NOMO-1 treated with DMSO at 0.1 percent for 48 hours (cell line): ENCODE results near the gene BCL2L13.
A peak's percentile ranks its signal among the peaks of the same experiment; 100 is the strongest.
"Not testable (repeated sequence)": the region's sequence is repeated elsewhere in the genome, so short reads cannot be mapped to it uniquely, and the experiment has no call there.

Source experiments
- DNase-seq: peaks from one replicate; lab custom pipeline; 2025; ENCODE audit not compliant: unreplicated experiment; lab: John Stamatoyannopoulos, UW

The BCL2L13 gene

DNA sequence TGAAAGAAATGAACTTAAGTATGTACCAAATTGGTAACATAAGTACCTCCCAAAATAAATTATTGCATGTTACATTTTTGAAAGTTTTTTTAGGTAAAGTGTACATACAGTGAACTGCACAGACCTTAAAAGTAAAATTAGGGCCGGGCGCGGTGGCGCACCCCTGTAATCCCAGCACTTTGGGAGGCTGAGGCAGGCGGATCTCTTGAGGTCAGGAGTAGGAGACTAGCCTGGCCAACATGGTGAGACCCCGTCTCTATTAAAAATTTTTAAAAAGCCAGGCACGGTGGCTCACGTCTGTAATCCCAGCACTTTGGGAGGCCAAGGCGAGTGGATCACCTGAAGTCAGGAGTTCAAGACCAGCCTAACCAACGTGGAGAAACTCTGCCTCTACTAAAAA lies 1.7 kb upstream of the BCL2L13 start:
- DNase-seq = not testable (repeated sequence)

DNA sequence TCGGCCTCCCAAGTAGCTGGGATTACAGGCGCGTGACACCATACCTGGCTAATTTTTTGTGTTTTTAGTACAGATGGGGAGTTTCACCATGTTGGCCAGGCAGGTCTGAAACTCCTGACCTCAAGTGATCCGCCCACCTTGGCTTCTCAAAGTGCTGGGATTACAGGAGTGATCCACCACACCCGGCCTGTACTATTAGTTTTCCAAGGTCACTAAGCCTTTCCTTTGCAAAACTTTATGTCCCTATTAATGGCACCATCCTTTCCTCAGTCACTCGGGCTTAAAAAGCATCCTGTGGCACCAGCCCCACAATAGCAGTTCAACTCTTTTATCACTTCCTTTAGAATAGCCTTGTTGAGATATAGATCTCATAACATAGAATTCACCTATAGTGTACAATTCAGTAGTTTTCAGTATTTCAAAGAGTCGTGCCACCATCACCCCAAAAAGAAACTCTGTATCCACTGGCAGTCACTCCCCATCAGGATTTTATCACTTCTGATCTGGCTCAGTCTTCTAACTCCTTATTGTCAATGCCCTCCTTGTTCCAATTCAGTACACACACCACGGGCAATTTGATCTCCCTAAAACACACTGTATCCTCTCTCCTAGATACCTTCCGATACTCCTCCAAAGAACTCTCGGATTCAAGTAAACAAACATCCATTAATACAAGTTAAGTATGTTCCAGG lies 921 bp upstream of the BCL2L13 start:
- DNase-seq = peak; percentile 39

DNA sequence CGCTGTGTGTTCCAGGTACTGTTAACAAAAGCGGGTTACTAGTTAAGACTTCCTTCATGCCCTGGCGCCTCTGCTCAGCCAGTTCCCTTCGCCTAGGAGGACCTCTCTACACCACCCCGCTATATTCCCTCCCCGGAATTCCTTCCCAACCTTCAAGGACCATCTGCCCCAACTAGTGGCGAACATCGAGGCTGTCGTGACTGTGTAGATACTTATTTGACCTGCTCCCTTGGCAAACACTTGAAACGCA lies 450 bp upstream of the BCL2L13 start:
- no peak for DNase-seq

DNA sequence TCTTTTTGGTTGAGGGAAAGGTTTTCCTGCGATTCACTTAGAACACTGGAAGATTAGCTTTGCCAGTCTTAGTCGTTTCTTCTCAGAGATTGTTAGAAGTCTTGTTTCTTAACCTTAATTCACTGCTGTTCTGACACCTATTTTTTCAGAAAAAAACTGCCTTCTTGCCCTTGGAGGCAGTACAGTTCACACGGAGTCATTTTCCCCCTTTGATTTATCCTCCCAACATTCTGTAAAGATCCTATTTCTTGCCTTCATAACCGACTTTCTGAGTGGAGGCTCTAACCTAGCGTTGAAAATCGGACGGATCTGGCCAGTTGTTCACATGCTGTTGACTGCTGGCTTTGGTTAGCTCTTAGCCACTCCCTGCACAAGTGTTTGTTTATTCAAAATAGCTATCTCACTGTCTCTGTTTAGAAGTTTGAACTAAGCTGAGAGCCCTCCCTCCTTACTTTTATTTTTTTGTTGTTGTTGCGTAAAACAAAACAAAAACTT lies 737 bp downstream of the BCL2L13 start:
- peak; percentile 31 for DNase-seq

DNA sequence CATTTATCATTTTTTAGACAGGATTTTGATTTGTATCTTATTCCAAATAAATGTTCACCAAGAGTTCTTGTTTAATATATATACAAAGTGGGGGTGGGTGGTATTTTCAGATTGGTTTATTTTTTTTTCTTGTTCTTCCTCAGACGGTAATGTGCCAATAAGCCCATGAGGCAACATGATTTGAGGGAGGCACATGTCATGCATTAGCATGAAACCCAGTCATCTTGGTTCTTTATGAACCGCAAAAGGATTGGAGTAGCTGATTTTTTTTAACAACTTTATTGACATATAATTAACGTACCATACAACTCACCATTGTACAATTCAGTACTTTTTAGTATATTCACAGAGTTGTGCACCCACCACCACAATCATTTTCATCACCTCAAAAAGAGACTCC lies 2.7 kb downstream of the BCL2L13 start:
- DNase-seq = no peak

DNA sequence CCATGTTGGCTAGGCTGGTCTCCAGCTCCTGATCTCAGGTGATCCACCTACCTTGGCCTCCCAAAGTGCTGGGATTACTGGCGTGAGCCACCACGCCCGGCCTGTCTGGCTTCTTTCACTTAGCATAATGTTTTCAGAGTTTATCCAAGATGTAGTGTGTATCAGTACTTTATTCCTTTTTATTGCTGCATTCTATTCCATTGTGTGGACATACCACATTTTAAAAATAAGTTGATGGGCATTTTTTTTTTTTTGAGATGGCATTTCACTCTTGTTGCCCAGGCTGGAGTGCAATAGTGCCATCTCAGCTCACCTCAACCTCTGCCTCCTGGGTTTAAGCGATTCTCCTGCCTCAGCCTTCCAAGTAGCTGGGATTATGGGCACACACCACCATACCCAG lies 3.8 kb downstream of the BCL2L13 start:
- DNase-seq = not testable (repeated sequence)

DNA sequence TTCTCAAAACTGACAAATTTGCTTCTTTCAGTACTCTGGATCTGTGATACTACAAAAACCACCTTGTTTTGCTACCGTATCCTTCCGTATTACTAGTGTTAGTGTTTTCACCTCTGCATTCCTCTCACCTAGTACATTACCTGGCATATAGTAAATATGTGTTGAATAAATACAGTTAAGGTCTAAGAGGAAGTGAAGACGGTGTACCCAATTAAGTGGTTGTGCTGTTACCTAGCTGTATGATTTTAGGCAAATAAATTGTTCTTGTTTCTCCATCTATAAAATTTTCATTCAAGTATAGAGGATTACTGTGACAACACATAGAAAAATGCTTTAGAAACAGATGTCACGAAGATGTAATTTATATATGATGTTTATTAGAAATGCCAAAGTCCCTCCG lies 8.9 kb downstream of the BCL2L13 start:
- DNase-seq = no peak

DNA sequence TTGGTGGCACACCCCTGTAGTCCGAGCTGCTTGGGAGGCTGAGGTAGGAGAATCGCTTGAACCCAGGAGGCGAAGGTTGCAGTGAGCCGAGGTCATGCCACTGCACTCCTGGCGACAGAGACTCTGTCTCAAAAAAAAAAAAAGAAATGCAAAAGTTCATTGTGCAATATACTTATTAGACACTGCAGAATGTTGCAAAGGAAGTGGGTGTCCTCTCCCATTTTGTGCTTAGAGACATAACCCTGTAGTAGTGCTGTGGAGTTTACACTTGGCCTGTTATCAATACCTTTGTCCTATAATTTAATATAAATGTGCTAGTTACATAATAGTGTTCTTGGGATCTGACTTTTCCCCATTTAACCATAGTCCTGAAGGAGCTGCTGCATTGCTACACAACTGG lies 9.4 kb downstream of the BCL2L13 start:
- DNase-seq = peak; percentile 65

DNA sequence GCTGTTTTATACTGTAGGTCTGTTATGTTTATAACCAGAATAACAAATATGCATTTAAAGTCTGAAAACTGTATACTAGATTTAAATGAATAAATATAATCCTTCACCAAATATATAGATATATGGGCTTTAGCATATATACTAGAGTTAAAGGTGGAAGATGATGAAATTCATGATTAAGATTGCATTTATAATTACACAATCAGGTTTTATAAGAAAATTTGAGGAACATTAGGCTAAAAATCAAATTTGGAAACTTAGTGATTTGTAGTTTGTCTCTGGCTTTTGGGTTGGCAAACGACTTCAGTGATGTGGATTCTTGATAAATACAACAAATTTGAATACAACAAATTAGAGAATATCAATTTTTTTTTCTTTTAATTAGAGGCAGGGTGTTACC lies 10.0 kb downstream of the BCL2L13 start:
- DNase-seq = peak; percentile 55

DNA sequence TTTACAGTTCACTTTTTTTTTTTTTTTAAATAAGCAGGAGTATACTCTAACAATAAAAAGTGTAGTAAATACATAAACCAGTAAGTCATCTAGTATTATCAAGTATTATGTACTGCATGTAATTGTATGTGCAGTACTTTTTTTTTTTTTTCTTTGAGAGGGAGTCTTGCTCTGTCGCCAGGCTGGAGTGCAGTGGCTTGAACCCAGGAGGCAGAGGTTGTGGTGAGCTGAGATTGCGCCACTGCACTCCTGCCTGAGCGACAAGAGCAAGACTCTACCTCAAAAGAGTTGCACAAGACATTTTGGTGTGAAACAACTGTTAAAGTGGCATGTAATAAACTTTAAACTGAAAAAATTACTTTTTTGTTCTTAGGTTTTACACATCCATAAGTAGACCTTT lies 16.7 kb downstream of the BCL2L13 start:
- peak; percentile 86 for DNase-seq

DNA sequence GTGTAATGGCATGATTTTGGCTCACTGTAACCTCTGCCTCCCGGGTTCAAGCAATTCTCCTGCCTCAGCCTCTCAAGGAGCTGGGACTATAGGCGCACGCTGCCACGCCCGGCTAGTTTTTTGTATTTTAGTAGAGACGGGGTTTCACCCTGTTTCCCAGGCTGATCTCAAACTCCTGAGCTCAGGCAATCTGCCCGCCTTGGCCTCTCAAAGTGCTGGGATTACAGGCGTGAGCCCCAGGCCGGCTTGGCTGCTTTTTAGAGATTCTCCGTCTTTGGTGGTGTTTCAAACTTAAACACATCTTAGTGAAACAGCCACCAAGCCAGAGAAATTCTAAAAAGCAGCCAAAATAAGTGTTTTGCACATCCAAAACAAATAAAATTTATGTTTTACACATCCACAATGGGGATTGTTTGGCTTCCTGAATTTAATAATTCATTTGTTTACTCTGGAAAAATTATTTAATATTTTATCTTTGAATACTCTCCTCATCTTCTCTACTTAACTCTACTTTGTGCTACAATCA lies 18.4 kb downstream of the BCL2L13 start:
- no peak for DNase-seq

DNA sequence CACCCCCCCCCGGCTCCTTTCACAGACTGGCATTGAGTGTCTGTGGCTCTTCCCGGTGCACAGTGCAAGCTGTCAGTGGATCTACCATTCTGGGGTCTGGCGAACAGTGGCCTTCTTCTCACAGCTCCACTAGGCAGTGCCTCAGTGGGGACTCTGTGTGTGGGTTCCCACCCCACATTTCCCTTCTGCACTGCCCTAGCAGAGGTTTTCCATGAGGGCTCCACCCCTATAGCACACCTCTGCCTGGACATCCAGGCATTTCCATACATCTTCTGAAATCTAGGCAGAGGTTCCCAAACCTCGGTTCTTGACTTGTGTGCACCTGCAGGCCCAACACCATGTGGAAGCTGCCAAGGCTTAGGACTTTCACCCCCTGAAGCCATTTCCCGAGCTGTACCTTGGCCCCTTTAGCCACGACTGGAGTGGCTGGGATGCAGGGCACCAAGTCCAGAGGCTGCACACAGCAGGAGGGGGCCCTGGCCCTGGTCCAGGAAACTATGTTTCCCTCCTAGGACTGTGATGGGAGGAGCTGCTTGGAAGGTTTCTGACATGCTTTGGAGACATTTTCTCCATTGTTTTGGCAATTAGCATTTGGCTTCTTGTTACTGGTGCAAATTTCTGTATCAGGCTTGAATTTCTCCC lies 26.0 kb downstream of the BCL2L13 start:
- no peak for DNase-seq

DNA sequence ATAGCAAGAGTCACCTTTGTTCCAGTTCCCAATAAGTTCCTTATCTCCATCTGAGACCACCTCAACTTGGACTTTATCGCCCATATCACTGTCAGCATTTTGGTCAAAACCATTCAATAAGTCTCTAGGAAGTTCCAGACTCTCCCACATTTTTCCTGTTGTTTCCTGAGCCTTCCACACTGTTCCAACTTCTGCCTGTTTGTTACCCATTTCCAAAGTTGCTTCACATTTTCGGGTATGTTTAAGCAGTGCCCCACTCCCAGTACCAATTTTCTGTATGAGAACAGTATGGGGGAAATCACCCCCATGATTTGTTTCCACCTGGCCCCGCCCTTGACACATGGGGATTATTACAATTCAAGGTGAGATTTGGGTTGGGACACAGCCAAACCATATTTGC lies 26.7 kb downstream of the BCL2L13 start:
- no peak for DNase-seq

DNA sequence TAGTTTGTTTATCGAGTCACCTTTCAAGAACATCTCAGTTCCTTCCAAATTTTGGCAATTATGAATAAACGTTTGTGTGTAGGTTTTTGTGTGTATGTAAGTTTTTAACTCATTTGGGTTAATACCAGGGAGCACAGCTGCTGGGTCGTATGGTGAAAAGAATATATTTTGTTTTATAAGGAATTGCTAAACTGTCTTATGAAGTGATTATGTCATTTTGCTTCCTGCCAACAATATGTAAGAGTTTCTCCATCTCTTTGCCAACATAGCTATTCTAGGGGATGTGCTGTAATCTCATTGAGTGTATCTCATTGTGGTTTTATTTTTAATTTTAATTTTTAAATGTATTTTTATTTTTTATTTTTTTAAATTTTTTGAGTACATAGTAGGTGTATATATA lies 27.3 kb downstream of the BCL2L13 start:
- DNase-seq = peak; percentile 24

DNA sequence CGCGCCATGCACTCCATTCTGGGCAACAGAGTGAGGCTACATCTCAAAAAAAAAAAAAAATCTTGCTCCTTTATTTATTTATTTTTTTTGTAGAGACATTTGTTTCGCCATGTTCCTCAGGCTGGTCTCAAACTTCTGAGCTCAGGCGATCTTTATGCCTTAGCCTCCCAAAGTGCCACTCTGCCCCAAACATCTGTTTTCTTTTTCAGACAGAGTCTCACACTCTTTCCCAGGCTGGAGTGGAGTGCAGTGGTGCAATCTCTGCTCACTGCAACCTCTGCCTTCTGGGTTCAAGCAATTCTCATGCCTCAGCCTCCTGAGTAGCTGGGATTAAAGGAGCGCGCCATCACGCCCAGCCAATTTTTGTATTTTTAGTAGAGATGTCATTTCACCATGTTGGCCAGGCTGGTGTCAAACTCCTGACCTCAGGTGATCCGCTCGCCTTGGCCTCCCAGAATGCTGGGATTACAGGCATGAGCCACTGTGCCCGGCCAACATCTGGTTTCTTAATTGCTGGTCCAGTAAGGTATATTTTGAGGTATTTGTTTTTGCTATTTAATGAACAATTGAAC lies 33.0 kb downstream of the BCL2L13 start:
- DNase-seq = not testable (repeated sequence)

DNA sequence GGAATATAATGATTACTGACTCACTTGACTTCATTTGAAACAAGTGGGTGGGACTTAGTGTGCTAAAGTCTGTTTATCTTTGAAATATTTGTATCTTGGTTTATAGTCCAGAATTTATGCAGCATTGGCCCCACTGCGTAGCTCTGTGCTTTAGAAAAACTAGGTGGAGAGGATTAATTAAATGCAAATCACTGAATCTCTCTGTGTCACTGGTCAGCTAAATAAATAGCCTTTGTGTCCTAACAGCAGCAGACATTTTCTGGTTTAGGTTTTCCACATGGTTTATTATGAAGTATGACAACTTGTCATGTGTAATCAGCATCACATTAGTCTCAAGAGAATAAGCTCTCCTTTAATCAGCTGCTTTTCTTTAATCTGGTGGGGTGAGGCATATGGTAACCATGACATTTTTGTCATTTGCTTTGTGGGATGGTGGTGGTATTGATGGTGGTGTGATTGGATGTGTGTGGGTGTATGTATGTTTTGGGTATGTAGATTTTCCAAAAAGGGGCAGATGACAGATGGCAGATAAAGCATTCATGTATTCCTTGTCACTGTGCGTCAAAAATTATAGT lies 33.9 kb downstream of the BCL2L13 start:
- no peak for DNase-seq

DNA sequence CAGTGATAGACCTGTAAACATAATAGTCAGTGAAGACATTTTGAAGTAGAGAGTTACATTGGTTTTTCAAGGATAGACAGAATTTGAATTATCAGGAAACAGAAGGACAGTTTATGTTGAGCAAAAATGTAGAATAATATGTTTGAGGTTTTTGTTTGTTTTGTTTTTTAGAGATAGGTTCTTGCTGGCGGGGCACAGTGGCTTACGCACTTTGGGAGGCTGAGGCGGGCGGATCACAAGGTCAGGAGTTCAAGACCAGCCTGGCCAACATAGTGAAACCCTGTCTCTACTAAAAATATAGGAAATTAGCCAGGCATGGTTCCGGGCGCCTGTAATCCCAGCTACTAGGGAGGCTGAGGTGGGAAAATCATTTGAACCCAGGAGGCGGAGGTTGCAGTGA lies 35.6 kb downstream of the BCL2L13 start:
- no peak for DNase-seq

DNA sequence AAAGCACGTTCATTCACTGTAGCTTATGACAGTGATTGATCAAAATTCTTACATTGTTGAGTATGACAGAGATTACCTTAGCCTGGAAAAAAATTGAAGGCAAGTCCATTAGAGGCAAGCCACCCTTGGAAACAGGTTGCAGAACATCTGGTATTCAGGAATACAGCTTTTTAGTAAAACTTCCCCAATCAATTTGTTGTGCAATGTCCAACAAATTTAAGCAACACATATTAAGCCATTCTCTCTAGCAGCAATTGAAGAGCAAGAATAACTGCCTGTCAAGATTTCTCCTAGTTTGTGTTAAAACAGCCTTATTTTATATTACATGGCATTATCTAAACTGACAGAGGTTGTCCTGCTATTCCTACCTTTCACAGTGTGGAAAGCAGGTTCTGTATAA lies 37.0 kb downstream of the BCL2L13 start:
- DNase-seq = peak; percentile 72

DNA sequence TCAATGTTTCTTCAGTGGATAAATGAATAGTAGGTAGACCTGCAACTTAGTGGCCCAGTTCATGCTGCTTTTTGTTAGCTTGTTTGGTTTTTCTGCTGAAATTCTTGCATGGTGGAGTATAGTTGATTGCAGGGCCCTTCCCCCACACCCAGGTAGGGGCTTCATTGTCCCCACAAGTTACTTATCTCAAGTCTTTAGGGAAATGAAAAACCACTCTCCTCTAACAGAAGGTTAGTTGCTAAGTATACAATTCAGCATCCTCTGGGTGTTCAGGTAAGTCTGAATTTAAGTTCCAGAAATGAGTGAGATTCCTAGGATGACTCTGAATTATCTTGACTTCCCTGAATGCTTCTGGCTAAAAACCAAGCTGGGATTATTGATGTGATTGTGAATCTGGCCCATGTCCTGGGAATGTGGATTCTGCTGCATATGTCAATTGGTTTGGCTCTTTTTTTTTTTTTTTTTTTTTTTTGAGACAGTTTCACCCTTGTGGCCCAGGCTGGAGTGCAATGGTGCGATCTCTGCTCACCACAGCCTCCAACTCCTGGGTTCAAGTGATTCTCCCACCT lies 40.3 kb downstream of the BCL2L13 start:
- no peak for DNase-seq

DNA sequence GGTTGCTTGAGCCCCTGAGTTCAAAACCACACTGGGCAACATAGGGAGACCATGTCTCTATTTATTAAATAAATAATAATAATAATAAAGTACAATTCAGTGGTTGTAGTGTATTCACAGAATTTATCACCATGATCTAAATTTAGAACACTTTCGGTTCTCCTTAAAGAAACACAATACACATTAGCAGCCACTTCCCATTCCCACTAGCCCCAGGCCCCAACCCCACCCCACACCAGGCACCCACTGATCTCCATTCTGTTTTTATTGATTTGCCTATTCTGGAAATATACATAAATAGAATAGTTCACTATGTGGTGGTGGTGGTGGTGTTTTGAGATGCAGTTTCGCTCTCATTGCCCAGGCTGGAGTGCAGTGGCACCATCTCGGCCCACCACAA lies 45.7 kb downstream of the BCL2L13 start:
- DNase-seq = peak; percentile 54

DNA sequence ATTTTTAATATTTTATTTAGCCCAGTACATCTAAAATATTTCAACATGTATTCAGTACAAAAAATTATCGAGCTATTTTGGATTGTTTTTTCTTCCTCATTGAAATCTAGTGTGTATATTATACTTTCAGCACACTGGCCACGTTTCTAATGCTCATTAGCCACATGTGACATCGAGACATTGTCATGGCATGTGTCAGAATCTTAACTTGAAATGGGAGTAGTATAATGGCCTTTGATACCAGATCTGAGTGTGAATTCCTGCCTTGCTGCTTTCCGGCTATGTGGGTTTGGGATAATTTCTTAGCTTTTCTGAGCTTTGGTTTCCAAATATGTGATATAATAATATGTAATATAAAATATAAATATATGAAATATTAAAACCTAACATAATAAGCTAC lies 54.3 kb downstream of the BCL2L13 start:
- DNase-seq = no peak

DNA sequence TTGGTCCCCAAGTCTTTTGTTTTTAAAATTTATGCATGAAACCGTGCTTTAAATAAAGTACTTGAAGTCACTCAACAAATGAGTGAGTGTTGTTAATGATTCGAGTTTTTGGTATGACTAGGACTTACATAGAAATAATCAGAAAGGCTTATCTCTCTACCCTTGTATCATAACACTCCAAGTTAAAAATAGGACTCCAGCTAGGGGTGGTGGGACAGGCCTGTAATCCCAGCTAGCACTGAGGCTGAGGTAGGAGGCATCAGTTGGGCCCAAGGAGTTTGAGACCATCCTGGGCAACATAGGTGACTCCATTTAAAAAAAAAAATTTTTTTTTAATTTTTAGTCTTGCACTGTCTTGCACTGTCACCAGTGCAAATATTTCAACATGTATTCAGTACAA lies 55.6 kb downstream of the BCL2L13 start:
- no peak for DNase-seq
